PC-3 (cell line): Measurements from ENCODE around the gene SBSN. TPM values are rescaled to one million over a fixed set of nuclear protein-coding genes. Genes with fewer than 3 reads are reported as not detected.

Experiments
- ATAC-seq: fragments of 200-7000 bp; cut with Tn5 transposase; 2 replicates; pipeline ENCODE4 v1.9.1; 2020; ENCODE audit warnings: mild to moderate bottlenecking, moderate library complexity
- BruUV-seq: library from RNA; stranded (reverse); fragments of 400-500 nt; replicated peaks from 2 replicates; lab custom pipeline; 2021; lab: Mats Ljungman, UMichigan
- CTCF ChIA-PET: fragments of 300-600 bp; sonication (Branson Sonifier 250); formaldehyde crosslinking; loops from one replicate; lab custom pipeline; 2022; ENCODE audit warnings: antibody characterized with exemption; lab: Charles Lee
- POLR2A ChIA-PET: fragments of 300-600 bp; sonication (Branson Sonifier 250); formaldehyde crosslinking; loops from one replicate; lab custom pipeline; 2022; ENCODE audit warnings: antibody characterized with exemption; ENCODE audit not compliant: unreplicated experiment; lab: Charles Lee
- DNase-seq: peaks from one replicate; pipeline ENCODE4 v3.0.0-alpha.2; 2015
- H2AFZ ChIP-seq: fragments of 300-600 bp; sonication (generic); 2 replicates; pipeline ENCODE4 v1.6.0; 2016; ENCODE audit warnings: antibody characterized with exemption, low read length
- H3F3A ChIP-seq: fragments of 300-600 bp; sonication (generic); one replicate; pipeline ENCODE4 v1.6.0; 2017; ENCODE audit warnings: antibody characterized with exemption, low read length, control low read depth, mild to moderate bottlenecking; ENCODE audit not compliant: unreplicated experiment
- H3K27ac ChIP-seq: fragments of 300-600 bp; sonication (generic); 2 replicates; pipeline ENCODE4 v1.5.1; 2016; ENCODE audit warnings: mild to moderate bottlenecking, low read length
- H3K27me3 ChIP-seq: fragments of 300-600 bp; sonication (generic); 2 replicates; pipeline ENCODE4 v1.6.1; 2016; ENCODE audit warnings: low read length, mixed read lengths
- H3K36me3 ChIP-seq: fragments of 300-600 bp; sonication (generic); 2 replicates; pipeline ENCODE4 v1.6.1; 2016; ENCODE audit warnings: low read depth, mixed run types, low read length, mixed read lengths
- H3K4me1 ChIP-seq: fragments of 300-600 bp; sonication (generic); 2 replicates; pipeline ENCODE4 v1.5.1; 2016; ENCODE audit warnings: low read length; ENCODE audit not compliant: insufficient read depth
- H3K4me2 ChIP-seq: fragments of 300-600 bp; sonication (generic); 2 replicates; pipeline ENCODE4 v1.6.0; 2016; ENCODE audit warnings: low read length
- H3K4me3 ChIP-seq: fragments of 300-600 bp; sonication (generic); 2 replicates; pipeline ENCODE4 v1.5.1; 2016; ENCODE audit warnings: mild to moderate bottlenecking, low read length, mixed read lengths
- H3K79me2 ChIP-seq: fragments of 300-600 bp; sonication (generic); 2 replicates; pipeline ENCODE4 v1.6.1; 2017; ENCODE audit warnings: low read length, mixed read lengths
- H3K9ac ChIP-seq: fragments of 300-600 bp; sonication (generic); 2 replicates; pipeline ENCODE4 v1.6.0; 2016; ENCODE audit warnings: mild to moderate bottlenecking, low read length
- H3K9me2 ChIP-seq: fragments of 300-600 bp; sonication (generic); replicated peaks from 2 replicates; pipeline ENCODE4 v1.6.1; 2016; ENCODE audit warnings: mixed run types, low read length, mixed read lengths
- H3K9me3 ChIP-seq: fragments of 300-600 bp; sonication (generic); 2 replicates; pipeline ENCODE4 v1.6.1; 2016; ENCODE audit warnings: low read length, mixed read lengths
- H4K20me1 ChIP-seq: fragments of 300-600 bp; sonication (generic); 2 replicates; pipeline ENCODE4 v1.6.1; 2016; ENCODE audit warnings: low read length, mixed read lengths
- EZH2 ChIP-seq: fragments of 300-600 bp; sonication (generic); IDR thresholded peaks from one replicate; pipeline ENCODE4 v1.6.1; 2017; ENCODE audit warnings: antibody characterized with exemption, mild to moderate bottlenecking, low read length; ENCODE audit not compliant: unreplicated experiment
- EZH2phosphoT487 ChIP-seq: fragments of 300-600 bp; sonication (generic); IDR thresholded peaks from 2 replicates; pipeline ENCODE4 v1.6.1; 2018; ENCODE audit warnings: mild to moderate bottlenecking, antibody characterized with exemption, low read length, borderline replicate concordance
- intact Hi-C: fragments of 100-400 bp; cut with micrococcal nuclease; formaldehyde crosslinking; loops from 2 replicates; pipeline ENCODE4 v1.9.0; 2023
- total RNA-seq: library from RNA; depleted of rRNA; stranded (reverse); fragments of >200 nt; gene quantifications from 2 replicates; pipeline ENCODE4 v1.2.3, GENCODE V29; 2014
- TF ChIP-seq, protein P1 (sequence below): fragments of 300-600 bp; sonication (generic); conservative IDR thresholded peaks from 2 replicates; pipeline ENCODE4 v1.5.1; 2017; ENCODE audit warnings: antibody characterized with exemption, low read depth, mild to moderate bottlenecking, low read length

Gene SBSN
- total RNA-seq, 1 experiment from 2014 or later = 0.26 TPM

DNA sequence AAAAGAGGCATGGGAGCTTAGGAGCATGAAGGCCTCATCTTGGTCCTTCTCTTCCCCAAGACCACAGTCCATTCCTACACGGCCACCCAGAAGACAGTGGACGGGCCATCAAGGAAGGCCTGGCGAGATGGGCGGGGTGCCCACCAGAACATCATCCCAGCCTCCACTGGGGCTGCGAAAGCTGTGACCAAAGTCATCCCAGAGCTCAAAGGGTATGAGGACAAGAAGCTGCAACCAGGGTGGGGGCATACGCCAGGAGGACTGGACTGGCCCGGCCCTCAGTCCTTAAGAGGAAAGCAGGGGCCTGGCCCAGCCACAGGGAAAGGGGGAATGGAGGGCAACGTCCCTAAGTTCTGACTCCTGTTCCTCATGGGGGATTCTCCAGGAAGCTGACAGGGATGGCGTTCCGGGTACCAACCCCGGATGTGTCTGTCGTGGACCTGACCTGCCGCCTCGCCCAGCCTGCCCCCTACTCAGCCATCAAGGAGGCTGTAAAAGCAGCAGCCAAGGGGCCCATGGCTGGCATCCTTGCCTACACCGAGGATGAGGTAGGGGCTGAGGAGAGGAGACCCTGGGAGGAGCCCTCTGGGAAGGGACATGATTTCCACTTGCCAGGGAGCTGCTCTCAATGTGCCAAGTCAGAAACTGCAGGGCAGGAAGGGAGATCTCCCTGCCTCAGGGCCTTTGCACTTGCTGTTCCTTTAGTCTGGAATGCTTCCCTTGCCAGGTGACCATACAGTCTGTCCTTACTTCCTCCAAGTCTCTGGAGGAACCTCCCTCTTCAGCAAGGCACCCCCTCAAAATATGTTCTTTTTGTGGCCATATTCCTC, 15.4 kb upstream of the SBSN start:
- DNase-seq = no peak
- H3K9ac ChIP-seq = no peak overlapping the region
- H3K27me3 ChIP-seq = no peaks in the 10 kb centered on the region
- ChIA-PET POLR2A (no interaction called here), CTCF (no interaction called here)
- no peaks in the 10 kb centered on the region for H4K20me1 ChIP-seq
- H2AFZ ChIP-seq = no peak overlapping the region
- intact Hi-C loops = loop anchor here (2.0 kb wide), 1 partner anchor 25 kb away; no protein-coding TSS in a partner anchor
- H3K9me2 ChIP-seq = no peaks in the 10 kb centered on the region
- H3K4me1 ChIP-seq = peaks cover 14% of the 10 kb centered on the region; the same call in 1 of the 2 replicates
- TF ChIP-seq EZH2phosphoT487 (no peak), EZH2 (no peak)
- TF ChIP-seq, protein P1, sequence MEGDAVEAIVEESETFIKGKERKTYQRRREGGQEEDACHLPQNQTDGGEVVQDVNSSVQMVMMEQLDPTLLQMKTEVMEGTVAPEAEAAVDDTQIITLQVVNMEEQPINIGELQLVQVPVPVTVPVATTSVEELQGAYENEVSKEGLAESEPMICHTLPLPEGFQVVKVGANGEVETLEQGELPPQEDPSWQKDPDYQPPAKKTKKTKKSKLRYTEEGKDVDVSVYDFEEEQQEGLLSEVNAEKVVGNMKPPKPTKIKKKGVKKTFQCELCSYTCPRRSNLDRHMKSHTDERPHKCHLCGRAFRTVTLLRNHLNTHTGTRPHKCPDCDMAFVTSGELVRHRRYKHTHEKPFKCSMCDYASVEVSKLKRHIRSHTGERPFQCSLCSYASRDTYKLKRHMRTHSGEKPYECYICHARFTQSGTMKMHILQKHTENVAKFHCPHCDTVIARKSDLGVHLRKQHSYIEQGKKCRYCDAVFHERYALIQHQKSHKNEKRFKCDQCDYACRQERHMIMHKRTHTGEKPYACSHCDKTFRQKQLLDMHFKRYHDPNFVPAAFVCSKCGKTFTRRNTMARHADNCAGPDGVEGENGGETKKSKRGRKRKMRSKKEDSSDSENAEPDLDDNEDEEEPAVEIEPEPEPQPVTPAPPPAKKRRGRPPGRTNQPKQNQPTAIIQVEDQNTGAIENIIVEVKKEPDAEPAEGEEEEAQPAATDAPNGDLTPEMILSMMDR = no peak
- ATAC-seq = no peak
- peak overlapping the region; percentile 90; the same call in 1 of the 2 replicates for H3K4me2 ChIP-seq
- H3F3A ChIP-seq = no peaks in the 10 kb centered on the region
- no peak overlapping the region for H3K4me3 ChIP-seq
- peaks cover 40% of the 10 kb centered on the region for H3K79me2 ChIP-seq
- H3K36me3 ChIP-seq = no peaks in the 10 kb centered on the region
- H3K27ac ChIP-seq = no peak overlapping the region
- BruUV-seq = no TSS peak
- no peaks in the 10 kb centered on the region for H3K9me3 ChIP-seq

DNA sequence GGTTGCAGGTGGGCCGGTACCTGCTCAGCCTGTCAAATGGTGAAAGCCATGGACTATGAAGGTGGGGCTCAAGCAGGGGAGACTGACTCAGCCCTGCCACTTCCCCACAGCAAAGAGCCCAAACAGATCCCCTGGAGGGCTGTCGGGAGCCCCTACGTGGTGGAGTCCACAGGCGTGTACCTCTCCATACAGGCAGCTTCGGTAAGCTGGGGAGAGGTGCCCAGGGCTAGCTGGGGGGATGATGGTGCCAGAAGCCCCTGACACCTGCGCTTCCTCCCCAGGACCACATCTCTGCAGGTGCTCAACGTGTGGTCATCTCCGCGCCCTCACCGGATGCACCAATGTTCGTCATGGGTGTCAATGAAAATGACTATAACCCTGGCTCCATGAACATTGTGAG, 14.1 kb upstream of the SBSN start:
- ATAC-seq (no peak), DNase-seq (no peak)
- Histone ChIP-seq H3K36me3 (no peaks in the 10 kb centered on the region), H3K79me2 (peaks cover 36% of the 10 kb centered on the region), H3K27me3 (no peaks in the 10 kb centered on the region), H3K9ac (no peak overlapping the region), H3K4me1 (peaks cover 14% of the 10 kb centered on the region; the same call in 1 of the 2 replicates), H3K4me3 (no peak overlapping the region), H3K9me3 (no peaks in the 10 kb centered on the region), H2AFZ (no peak overlapping the region), H3K4me2 (no peak overlapping the region), H4K20me1 (no peaks in the 10 kb centered on the region), H3F3A (no peaks in the 10 kb centered on the region), H3K27ac (no peak overlapping the region), H3K9me2 (no peaks in the 10 kb centered on the region)
- no TSS peak for BruUV-seq
- no peak for TF ChIP-seq EZH2phosphoT487
- TF ChIP-seq, protein P1 = no peak
- TF ChIP-seq EZH2 = no peak
- CTCF ChIA-PET = no interaction called here
- intact Hi-C loops = no loop called here
- POLR2A ChIA-PET = no interaction called here
